AG04450 (cell line): ENCODE results near the gene CCN2. TPM values are rescaled to one million over a fixed set of nuclear protein-coding genes. Genes with fewer than 3 reads are reported as not detected.

Experiments used
- CTCF ChIA-PET: fragments of 300-600, 350-600 bp; formaldehyde crosslinking; extraction: SDS; loops from one replicate; lab custom pipeline; 2022; ENCODE audit warnings: antibody characterized with exemption, inconsistent platforms; lab: Charles Lee
- POLR2A ChIA-PET: fragments of 350-600 bp; formaldehyde crosslinking; extraction: SDS; loops from one replicate; lab custom pipeline; 2021; ENCODE audit warnings: antibody characterized with exemption, inconsistent platforms; lab: Yijun Ruan, JAX
- DNase-seq: peaks from one replicate; pipeline ENCODE4 v3.0.0-alpha.2; 2011; ENCODE audit warnings: low read depth, low spot score
- H3K27ac ChIP-seq: one replicate; pipeline ENCODE4 v1.5.1; 2012; ENCODE audit warnings: low read depth, low read length, control low read depth
- H3K27me3 ChIP-seq: one replicate; pipeline ENCODE4 v1.6.0; 2012; ENCODE audit warnings: low read length; ENCODE audit not compliant: control insufficient read depth, insufficient read depth
- H3K4me3 ChIP-seq: 2 replicates; pipeline ENCODE4 v1.5.1; 2011; ENCODE audit warnings: mild to moderate bottlenecking, low read depth, low read length, control low read depth
- H3K9me3 ChIP-seq: 2 replicates; pipeline ENCODE4 v1.5.1; 2012; ENCODE audit warnings: low read length; ENCODE audit not compliant: control insufficient read depth, insufficient read depth
- CTCF ChIP-seq: IDR thresholded peaks from 2 replicates; pipeline ENCODE4 v1.5.1; 2011; ENCODE audit warnings: low read depth, low read length, control low read depth, inconsistent platforms
- polyA plus RNA-seq: library from polyadenylated mRNA; depleted of rRNA; stranded (reverse); fragments of >200 nt; gene quantifications from 2 replicates; pipeline ENCODE4 v1.2.3, GENCODE V29; 2011

Gene CCN2
- polyA plus RNA-seq, 1 experiment: 768 TPM

DNA sequence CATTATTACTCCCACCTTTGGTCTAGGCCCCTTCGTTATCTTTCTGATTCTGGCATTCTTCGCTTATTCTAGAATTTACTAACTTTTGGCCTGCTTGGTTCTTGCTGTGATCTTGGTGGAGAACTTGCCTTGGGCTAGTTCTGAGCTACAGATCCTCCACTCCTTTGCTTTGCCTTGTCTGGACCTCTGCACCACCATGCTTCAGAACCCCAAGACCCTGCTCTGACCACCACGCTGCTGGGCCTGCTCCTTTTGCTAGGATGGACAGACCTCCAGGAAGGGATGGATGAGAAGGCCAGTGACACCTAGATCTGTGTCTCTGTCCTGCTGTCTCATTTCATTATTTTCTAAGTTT lies 30.4 kb upstream of the CCN2 start:
- no peak overlapping the region for H3K27ac ChIP-seq
- H3K9me3 ChIP-seq: no peaks in the 10 kb centered on the region
- H3K4me3 ChIP-seq: no peak overlapping the region
- CTCF ChIA-PET: interaction anchor here (0.7 to 1.4 kb wide), 2 partner anchors 11 to 286 kb away, joined by 3 to 4 read pairs; no protein-coding TSS in a partner anchor
- DNase-seq: no peak
- TF ChIP-seq CTCF: no peak
- POLR2A ChIA-PET: interaction anchor here (2.2 to 2.5 kb wide), 3 partner anchors 27 to 72 kb away, joined by 11 to 39 read pairs (median 12); partner anchors contain the start of gene CCN2
- no peaks in the 10 kb centered on the region for H3K27me3 ChIP-seq

- CTCF ChIA-PET: interaction anchor here (0.7 to 1.8 kb wide), 3 partner anchors 11 to 286 kb away, joined by 3 to 7 read pairs (median 4); no protein-coding TSS in a partner anchor
- H3K4me3 ChIP-seq: no peak overlapping the region
- H3K27ac ChIP-seq: no peak overlapping the region
- no peak for DNase-seq
- H3K9me3 ChIP-seq: no peaks in the 10 kb centered on the region
- H3K27me3 ChIP-seq: no peaks in the 10 kb centered on the region
- POLR2A ChIA-PET: interaction anchor here (0.9 to 2.5 kb wide), 5 partner anchors 26 to 151 kb away, joined by 4 to 39 read pairs (median 11); partner anchors contain the start of gene CCN2
- TF ChIP-seq CTCF: no peak
Observed at GRCh38 chr6:131980791-131981623, 29.8 kb upstream of the CCN2 start.

GRCh38 chr6:131980338-131980790 lies 29.2 kb upstream of the CCN2 start:
- no peak overlapping the region for H3K27ac ChIP-seq
- DNase-seq: no peak
- no peaks in the 10 kb centered on the region for H3K27me3 ChIP-seq
- H3K4me3 ChIP-seq: no peak overlapping the region
- ChIA-PET CTCF (interaction anchor here (1.4 to 1.8 kb wide), 2 partner anchors 238 to 285 kb away, joined by 3 to 7 read pairs; no protein-coding TSS in a partner anchor), POLR2A (interaction anchor here (0.8 to 2.5 kb wide), 8 partner anchors 26 to 151 kb away, joined by 3 to 39 read pairs (median 4); partner anchors contain the start of gene CCN2)
- no peaks in the 10 kb centered on the region for H3K9me3 ChIP-seq
- no peak for TF ChIP-seq CTCF

DNA sequence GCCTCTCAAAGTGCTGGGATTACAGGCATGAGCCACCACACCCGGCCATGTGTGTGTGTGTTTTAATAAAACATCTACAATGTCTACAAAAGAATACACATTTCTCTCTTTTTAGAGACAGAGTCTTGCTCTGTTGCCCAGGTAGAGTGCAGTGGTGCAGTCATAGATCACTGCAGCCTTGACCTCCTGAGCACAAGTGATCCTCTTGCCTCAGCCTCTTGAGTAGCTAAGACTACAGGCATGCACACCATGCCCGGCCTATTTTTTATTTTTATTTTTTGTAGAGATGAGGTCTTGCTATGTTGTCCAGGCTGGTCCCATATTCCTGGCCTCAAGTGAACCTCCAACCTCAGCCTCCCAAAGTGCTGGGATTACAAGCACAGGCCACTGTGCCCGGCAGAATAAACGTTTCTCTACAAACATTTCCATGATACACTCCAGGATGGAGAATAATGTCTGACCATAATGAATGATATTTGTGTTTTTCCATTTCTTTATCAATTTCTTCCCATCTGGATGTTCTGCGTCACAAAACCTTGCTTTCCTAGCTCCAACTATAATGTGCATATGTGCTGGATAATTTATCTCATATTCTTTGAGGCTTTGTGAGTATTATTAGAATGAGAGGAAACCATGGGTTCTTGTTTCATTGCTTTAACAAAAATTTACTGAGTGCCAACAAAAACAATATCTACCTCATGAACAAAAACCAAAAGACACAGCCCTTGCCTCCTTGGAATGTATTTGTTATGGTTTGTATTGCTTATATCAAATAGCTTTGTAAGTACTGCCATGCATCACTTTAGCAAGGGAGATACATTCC lies 28.6 kb upstream of the CCN2 start:
- no peaks in the 10 kb centered on the region for H3K9me3 ChIP-seq
- H3K27ac ChIP-seq: peak overlapping the region; percentile 80
- DNase-seq: peak; percentile 84
- ChIA-PET CTCF (interaction anchor here (1.8 kb wide), 1 partner anchor 238 kb away, joined by 7 read pairs; no protein-coding TSS in a partner anchor), POLR2A (interaction anchor here (0.8 to 2.5 kb wide), 8 partner anchors 25 to 152 kb away, joined by 3 to 39 read pairs (median 4); partner anchors contain the start of gene CCN2)
- TF ChIP-seq CTCF: no peak
- H3K27me3 ChIP-seq: no peaks in the 10 kb centered on the region
- H3K4me3 ChIP-seq: no peak overlapping the region
